BLaER1 (cell line): ENCODE data around the gene KLF18.
"Not testable (repeated sequence)": the region's sequence is repeated elsewhere in the genome, so short reads cannot be mapped to it uniquely, and the experiment has no call there.

ENCODE experiments used
- H3K27ac ChIP-seq: shearing (Covaris generic); formaldehyde crosslinking; 2 replicates; pipeline ENCODE4 v1.8.1; 2022
- H3K27me3 ChIP-seq: shearing (Covaris generic); formaldehyde crosslinking; 2 replicates; pipeline ENCODE4 v1.8.1; 2022
- H3K36me3 ChIP-seq: shearing (Covaris generic); formaldehyde crosslinking; 2 replicates; pipeline ENCODE4 v1.8.1; 2022
- H3K4me1 ChIP-seq: shearing (Covaris generic); formaldehyde crosslinking; 2 replicates; pipeline ENCODE4 v1.8.1; 2022
- H3K4me2 ChIP-seq: shearing (Covaris generic); formaldehyde crosslinking; 2 replicates; pipeline ENCODE4 v1.8.1; 2022
- H3K4me3 ChIP-seq: shearing (Covaris generic); formaldehyde crosslinking; 2 replicates; pipeline ENCODE4 v1.8.1; 2022
- H3K9ac ChIP-seq: shearing (Covaris generic); formaldehyde crosslinking; 2 replicates; pipeline ENCODE4 v1.8.1; 2022
- H3K9me3 ChIP-seq: shearing (Covaris generic); formaldehyde crosslinking; 2 replicates; pipeline ENCODE4 v1.8.1; 2022
- H4K20me1 ChIP-seq: shearing (Covaris generic); formaldehyde crosslinking; 2 replicates; pipeline ENCODE4 v1.8.1; 2022
- Cebpa-rat ChIP-seq: shearing (Covaris generic); IDR thresholded peaks from 2 replicates; pipeline ENCODE4 v1.8.1; 2022

Gene KLF18

DNA sequence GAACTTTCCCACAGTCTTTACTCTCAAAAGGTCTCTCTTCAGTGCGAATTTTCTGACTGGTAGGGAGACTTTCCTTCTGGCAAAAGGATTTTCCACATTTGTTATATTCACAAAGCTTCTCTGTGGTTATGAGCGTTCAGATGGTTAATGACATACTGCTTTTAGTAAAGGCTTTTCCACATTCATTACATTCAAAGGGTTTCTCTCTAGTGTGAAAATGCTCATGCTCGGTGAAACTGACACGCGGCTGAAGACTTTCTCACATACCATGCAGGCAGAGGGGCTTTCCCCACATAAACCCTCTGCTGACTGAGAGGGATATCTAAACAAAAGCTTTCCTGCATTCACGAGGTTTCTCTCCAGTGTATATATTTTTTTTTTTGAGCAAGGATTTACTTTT is 9.9 kb upstream of the KLF18 start:
- no peak overlapping the region for H3K9ac ChIP-seq
- H3K4me3 ChIP-seq: no peak overlapping the region
- H3K27me3 ChIP-seq: no peaks in the 10 kb centered on the region
- no peak for TF ChIP-seq Cebpa-rat
- H3K4me2 ChIP-seq: no peak overlapping the region
- H3K36me3 ChIP-seq: no peaks in the 10 kb centered on the region
- H3K27ac ChIP-seq: no peak overlapping the region
- H4K20me1 ChIP-seq: no peaks in the 10 kb centered on the region
- H3K4me1 ChIP-seq: peaks cover 18% of the 10 kb centered on the region
- H3K9me3 ChIP-seq: peaks cover 8% of the 10 kb centered on the region

DNA sequence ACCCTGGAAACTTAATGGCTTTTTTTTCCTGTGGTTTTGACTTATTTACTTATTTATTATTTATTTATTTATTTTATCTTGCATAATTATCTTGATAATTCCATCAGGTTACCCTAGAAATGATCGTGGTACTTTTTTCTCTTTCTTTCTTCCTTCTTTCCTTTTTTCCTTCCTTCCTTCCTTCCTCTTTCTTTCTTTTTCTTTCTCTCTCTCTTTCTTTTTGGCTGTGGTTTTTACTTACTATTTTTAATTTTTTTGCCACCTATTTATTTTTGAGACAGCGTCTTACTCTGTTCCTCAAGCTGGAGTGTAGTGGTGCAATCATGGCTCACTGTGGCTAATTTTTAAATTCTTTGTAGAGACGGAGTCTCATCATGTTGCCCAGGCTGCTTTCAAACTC is 6.2 kb upstream of the KLF18 start:
- Histone ChIP-seq H3K27me3 (no peaks in the 10 kb centered on the region), H3K27ac (no peak overlapping the region), H3K4me2 (peak overlapping the region; percentile 8; the same call in 1 of the 2 replicates), H3K4me1 (peaks cover 18% of the 10 kb centered on the region), H4K20me1 (no peaks in the 10 kb centered on the region), H3K36me3 (no peaks in the 10 kb centered on the region), H3K4me3 (no peak overlapping the region), H3K9ac (no peak overlapping the region), H3K9me3 (peaks cover 38% of the 10 kb centered on the region)
- no peak for TF ChIP-seq Cebpa-rat

DNA sequence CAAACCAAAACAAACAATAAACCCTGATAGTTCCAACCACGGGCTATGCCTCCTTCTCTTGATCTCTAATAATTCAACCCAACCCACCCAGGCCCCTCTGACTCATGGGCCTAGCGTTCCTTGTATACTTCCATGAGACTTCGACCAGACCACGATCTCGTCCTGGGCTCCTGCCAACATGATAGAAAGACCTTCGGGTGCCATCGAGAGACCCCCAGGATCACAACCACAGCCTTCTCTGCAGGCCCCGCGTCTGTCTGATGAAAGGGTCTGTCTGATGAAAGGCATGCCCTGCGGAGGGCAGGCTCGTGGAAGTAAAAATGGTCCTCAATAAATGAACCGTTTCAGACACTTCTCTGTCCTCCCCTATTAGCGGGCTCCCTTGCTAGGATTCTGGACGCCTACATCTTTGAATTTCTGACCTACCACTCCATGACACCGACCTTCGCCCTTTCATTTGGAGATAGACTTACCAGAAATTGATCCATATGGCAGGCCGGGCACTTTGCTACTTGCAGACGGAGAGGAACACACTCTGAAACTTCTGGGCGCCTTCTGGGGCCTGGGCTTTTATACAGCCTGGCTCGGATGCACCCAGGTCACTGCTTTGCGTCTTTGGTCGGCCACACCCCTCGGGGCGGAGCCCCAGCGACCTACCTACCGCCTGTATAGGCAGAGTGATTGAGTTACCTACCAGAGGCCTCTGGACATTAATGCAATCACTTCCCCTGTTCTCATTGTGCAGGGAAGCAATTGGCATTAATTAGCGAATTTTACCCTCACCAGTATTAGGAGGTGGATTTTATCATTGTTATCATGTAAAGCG is 5.3 kb upstream of the KLF18 start:
- Histone ChIP-seq H3K4me2 (no peak overlapping the region), H3K4me3 (no peak overlapping the region), H3K4me1 (peaks cover 18% of the 10 kb centered on the region), H3K9me3 (peaks cover 38% of the 10 kb centered on the region), H3K9ac (no peak overlapping the region), H3K27me3 (no peaks in the 10 kb centered on the region), H3K36me3 (no peaks in the 10 kb centered on the region), H3K27ac (no peak overlapping the region), H4K20me1 (no peaks in the 10 kb centered on the region)
- TF ChIP-seq Cebpa-rat: no peak

DNA sequence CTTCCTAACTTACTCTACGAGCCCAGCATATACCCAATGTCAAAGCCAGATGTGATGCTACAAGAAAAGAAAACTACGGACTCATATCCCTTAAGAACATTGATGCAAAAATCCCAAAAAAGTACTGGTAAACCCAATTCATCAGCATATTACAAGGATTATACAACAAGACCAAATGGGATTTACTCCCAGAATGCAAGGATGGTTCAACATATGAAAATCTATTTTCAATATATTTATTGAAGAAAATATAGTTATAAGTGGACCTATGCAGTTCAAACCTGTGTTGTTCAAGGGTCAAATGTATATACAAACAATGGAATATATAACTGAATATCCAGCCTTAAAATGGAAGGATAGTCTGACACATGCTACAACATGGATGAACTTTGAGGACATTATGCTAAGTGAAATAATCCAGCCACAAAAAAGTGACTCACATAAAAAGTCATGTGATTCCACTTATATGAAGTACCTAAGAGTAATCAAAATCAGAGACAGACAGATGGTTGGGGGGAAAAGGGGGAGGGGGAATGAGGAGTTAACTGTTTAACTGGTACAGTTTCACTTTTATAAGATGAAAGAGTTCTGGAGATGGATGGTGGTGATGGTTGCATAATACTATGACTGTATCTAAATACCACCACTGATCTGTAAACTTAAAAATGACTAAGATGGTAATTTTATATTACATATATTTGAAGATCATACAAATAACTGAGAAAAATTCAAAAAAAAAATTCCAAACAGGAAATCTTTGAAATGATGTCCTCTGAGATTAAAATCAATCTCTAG is 3.7 kb upstream of the KLF18 start:
- no peak for TF ChIP-seq Cebpa-rat
- Histone ChIP-seq H3K4me2 (no peak overlapping the region), H3K9ac (no peak overlapping the region), H3K27me3 (no peaks in the 10 kb centered on the region), H3K4me3 (no peak overlapping the region), H3K4me1 (peaks cover 18% of the 10 kb centered on the region), H3K9me3 (peaks cover 38% of the 10 kb centered on the region), H3K36me3 (no peaks in the 10 kb centered on the region), H4K20me1 (no peaks in the 10 kb centered on the region), H3K27ac (no peak overlapping the region)

DNA sequence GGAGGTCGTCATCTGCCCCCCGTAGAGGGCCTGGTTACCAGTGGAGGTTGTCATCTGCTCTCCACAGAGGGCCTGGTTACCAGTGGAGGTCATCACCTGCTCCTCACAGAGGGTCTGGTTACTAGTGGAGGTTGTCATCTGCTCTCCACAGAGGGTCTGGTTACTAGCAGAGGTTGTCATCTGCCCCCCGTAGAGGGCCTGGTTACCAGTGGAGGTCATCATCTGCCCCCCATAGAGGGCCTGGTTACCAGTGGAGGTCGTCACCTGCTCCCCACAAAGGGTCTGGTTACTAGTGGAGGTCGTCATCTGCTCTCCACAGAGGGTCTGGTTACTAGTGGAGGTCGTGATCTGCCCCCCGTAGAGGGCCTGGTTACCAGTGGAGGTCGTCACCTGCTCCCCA is 1.9 kb downstream of the KLF18 start:
- not testable (repeated sequence) for H3K4me1 ChIP-seq, H3K4me2 ChIP-seq, H3K9ac ChIP-seq, H3K4me3 ChIP-seq, H3K36me3 ChIP-seq, H3K27me3 ChIP-seq, H3K27ac ChIP-seq, H4K20me1 ChIP-seq
- peaks cover 13% of the 10 kb centered on the region for H3K9me3 ChIP-seq

DNA sequence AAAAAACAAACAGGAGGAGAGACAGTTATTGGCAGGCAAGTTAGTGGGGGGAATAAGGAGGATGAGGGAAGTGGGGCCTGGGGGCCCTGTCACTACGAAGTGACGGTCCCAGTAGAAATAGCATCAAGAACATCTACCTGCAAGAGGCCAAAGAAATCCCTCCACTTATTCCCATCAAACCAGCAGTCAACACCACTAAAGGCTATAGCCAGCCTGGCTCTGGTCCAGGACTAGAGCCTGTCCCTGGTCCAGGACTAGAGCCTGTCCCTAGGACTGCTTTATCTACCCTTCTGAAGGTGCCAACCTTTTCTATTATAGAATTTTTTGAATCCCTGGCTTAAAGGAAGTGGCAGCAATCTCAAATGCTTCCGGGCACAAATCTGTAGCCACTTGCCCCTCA is 3.2 kb downstream of the KLF18 start:
- Histone ChIP-seq H3K27me3 (no peaks in the 10 kb centered on the region), H4K20me1 (no peaks in the 10 kb centered on the region), H3K9me3 (peaks cover under 1% of the 10 kb centered on the region), H3K4me1 (no peaks in the 10 kb centered on the region), H3K9ac (no peak overlapping the region), H3K27ac (no peak overlapping the region), H3K36me3 (no peaks in the 10 kb centered on the region), H3K4me3 (no peak overlapping the region), H3K4me2 (no peak overlapping the region)
- no peak for TF ChIP-seq Cebpa-rat

DNA sequence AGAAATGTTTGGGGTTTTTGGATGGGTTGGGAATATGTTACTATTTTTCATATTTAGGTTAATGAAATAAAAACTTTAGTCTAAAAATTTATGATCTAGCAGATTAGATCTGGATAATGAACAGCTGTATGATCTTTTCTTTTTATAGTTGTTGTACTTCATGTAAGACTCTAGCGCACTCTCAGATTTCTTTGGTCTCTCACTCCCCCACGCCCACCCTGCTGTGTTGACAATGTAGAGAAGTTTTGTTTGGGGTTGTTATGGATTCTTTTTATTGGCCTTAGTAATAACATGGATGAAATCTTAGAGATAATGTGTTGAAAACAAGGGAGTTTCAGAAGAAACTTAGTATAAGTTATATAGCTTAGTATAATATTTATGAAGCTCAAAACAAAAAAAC is 5.5 kb downstream of the KLF18 start:
- H3K36me3 ChIP-seq: no peaks in the 10 kb centered on the region
- H3K4me3 ChIP-seq: no peak overlapping the region
- no peak overlapping the region for H3K4me2 ChIP-seq
- no peak for TF ChIP-seq Cebpa-rat
- H3K9ac ChIP-seq: no peak overlapping the region
- no peak overlapping the region for H3K27ac ChIP-seq
- no peaks in the 10 kb centered on the region for H3K4me1 ChIP-seq
- H3K27me3 ChIP-seq: no peaks in the 10 kb centered on the region
- no peaks in the 10 kb centered on the region for H3K9me3 ChIP-seq
- H4K20me1 ChIP-seq: no peaks in the 10 kb centered on the region

DNA sequence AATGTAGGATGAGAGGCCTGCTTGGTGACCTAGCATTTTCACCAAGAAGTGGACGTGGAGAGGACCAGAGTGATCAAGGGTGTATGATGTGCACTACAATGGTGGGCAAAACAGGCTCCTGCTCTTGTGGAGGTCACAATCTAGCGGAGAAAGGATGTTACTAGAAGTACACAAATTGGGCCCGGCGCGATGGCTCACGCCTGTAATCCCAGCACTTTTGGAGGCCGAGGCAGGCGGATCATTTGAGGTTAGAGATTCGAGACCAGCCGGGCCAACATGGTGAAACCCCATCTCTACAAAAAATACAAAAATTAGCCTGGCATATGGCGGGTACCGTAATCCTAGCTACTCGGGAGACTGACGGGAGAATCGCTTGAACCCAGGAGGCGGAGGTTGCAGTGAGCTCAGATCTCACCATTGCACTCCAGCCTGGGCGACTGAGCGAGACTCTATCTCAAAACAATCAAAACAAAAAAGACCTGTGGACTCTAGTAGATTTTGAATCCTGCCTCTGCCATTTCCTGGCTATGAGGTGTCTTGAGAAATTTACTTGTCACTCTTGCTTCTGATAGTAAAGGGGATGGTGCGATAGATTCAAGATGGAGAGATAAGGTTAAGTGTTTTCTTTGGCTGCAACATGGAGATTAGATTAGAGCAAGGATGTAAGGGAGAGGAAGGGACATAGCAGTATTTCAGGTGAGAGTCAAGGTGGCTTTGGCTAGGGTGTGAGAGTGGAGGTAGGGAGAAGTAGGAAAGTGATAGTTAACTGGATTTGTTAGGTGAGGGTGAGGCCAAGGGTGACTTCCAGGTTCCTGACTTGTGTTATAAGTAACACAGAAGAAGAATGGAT is 7.1 kb downstream of the KLF18 start:
- Histone ChIP-seq H3K4me1 (no peaks in the 10 kb centered on the region), H3K4me2 (no peak overlapping the region), H3K4me3 (no peak overlapping the region), H3K27ac (no peak overlapping the region), H3K36me3 (no peaks in the 10 kb centered on the region), H4K20me1 (no peaks in the 10 kb centered on the region), H3K27me3 (no peaks in the 10 kb centered on the region), H3K9me3 (no peaks in the 10 kb centered on the region), H3K9ac (no peak overlapping the region)
- TF ChIP-seq Cebpa-rat: no peak

DNA sequence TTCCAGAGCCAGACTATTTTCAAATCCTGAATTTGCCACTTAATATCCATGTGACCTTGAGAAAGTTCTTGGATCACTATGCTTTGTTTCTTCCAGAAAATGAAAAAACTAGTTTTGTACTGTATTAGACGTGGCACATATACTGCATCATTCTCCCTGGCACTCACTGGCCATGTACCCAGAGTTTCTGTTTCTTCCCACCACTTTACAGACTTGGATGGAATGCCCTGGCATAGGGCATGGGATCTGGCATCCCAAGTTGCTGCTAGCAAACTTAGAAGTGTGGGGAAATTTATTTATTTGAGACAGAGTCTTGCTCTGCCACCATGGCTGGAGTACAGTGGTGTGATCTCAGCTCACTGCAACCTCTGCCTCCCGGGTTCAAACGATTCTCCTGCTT is 10.0 kb downstream of the KLF18 start:
- H3K27me3 ChIP-seq: no peaks in the 10 kb centered on the region
- H3K4me2 ChIP-seq: no peak overlapping the region
- no peaks in the 10 kb centered on the region for H3K36me3 ChIP-seq
- peaks cover 15% of the 10 kb centered on the region for H3K4me1 ChIP-seq
- no peaks in the 10 kb centered on the region for H4K20me1 ChIP-seq
- H3K4me3 ChIP-seq: no peak overlapping the region
- H3K9me3 ChIP-seq: no peaks in the 10 kb centered on the region
- TF ChIP-seq Cebpa-rat: no peak
- no peak overlapping the region for H3K9ac ChIP-seq
- H3K27ac ChIP-seq: no peak overlapping the region
